ENCODE measurements around the gene GOLGA6A.

The GOLGA6A gene

DNA sequence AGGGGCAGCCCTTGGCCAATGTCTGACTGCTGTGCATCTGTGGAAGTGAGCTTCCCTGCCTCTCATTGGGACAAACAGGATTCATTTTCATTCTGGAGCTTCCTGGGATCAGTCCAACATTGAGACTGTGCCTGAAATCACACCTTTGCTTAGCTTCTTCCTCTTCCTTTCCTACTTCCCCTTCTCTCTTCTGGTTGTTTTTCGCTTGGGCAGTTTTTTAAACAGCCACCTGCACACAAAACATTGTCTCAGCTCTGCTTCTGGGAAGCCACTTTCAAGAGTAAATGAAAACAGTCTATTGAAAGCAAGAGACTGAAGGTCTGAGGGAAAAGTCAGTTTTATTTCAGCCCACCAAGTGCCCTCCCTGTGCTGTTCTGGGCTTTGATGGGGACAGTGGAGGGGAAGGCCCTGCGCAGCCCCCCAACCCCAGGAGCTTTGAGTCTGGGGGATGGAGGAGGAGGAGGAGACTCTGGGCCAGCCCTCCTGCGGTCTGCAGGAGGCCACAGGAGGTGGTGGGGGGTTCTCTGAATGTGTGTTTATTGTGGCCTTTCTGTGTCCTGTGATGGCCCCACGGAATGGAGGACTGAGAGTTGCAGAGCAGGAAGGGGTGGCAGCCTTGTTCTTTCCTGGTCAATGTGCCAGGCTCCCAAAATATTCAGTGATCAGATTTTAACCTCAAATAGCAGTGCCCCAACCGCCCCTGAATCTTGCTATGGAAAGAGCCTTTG is 40.2 kb upstream of the GOLGA6A start:
- H3K4me3 ChIP-seq (ENCODE audit: low read depth, low read length), result no peak overlapping the region
- TF ChIP-seq POLR2A (IDR thresholded peaks at IDR 0.05; ENCODE audit: extremely low read depth, insufficient read length), result no peak
- TF ChIP-seq, protein P1, sequence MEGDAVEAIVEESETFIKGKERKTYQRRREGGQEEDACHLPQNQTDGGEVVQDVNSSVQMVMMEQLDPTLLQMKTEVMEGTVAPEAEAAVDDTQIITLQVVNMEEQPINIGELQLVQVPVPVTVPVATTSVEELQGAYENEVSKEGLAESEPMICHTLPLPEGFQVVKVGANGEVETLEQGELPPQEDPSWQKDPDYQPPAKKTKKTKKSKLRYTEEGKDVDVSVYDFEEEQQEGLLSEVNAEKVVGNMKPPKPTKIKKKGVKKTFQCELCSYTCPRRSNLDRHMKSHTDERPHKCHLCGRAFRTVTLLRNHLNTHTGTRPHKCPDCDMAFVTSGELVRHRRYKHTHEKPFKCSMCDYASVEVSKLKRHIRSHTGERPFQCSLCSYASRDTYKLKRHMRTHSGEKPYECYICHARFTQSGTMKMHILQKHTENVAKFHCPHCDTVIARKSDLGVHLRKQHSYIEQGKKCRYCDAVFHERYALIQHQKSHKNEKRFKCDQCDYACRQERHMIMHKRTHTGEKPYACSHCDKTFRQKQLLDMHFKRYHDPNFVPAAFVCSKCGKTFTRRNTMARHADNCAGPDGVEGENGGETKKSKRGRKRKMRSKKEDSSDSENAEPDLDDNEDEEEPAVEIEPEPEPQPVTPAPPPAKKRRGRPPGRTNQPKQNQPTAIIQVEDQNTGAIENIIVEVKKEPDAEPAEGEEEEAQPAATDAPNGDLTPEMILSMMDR (IDR thresholded peaks at IDR 0.05; ENCODE audit: low read depth, low read length), result no peak
- TF ChIP-seq, protein P2, sequence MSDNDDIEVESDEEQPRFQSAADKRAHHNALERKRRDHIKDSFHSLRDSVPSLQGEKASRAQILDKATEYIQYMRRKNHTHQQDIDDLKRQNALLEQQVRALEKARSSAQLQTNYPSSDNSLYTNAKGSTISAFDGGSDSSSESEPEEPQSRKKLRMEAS (IDR thresholded peaks at IDR 0.05; ENCODE audit: low read depth, low read length), result no peak
- no peak for TF ChIP-seq MYC (IDR thresholded peaks at IDR 0.05; ENCODE audit: low read depth, low read length)
- no peak for DNase-seq (ENCODE audit: low read depth)

DNA sequence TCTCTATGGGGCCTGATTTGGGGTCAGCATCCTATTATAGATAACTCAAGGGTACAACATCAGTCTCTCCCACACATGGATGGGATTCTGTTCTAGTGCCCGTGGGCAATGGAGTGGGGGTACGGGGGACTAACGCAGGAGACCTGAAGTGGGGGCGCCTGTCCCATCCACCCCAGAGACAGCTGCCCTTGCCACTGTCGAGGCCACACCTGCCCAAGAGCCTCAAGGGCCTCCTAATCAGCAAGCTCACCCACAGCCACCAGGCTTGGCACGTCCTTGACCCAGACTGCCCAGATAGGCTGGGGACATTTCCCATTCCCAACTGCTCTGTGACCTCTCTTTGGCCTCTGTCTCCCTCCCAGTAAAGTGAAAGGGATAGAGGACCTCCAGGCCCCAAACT is 39.5 kb upstream of the GOLGA6A start:
- no peak for TF ChIP-seq MYC (IDR thresholded peaks at IDR 0.05; ENCODE audit: low read depth, low read length)
- TF ChIP-seq, protein P2 (IDR thresholded peaks at IDR 0.05; ENCODE audit: low read depth, low read length), result no peak
- no peak for TF ChIP-seq POLR2A (IDR thresholded peaks at IDR 0.05; ENCODE audit: extremely low read depth, insufficient read length)
- TF ChIP-seq, protein P1 (IDR thresholded peaks at IDR 0.05; ENCODE audit: low read depth, low read length), result no peak
- DNase-seq (ENCODE audit: low read depth), result no peak
- no peak overlapping the region for H3K4me3 ChIP-seq (ENCODE audit: low read depth, low read length)

DNA sequence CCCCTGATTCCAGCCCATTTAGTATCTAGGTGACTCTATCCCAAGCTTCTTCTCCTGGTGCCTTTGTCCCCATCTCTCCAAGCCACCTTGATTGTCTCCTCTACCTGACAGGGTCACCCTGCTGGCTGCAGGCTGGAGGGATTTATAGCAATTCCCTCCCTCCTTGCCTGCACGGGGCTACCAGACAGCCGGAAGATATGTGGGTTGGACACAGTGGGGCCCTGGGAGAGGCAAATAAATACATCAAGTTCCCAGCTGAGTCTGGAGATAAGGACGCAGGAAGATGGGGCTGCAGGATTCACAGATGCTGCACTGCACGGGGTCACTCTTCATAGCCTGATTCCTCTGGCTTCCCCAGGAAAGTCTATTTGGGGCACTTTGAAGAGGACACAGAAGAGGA is 38.7 kb upstream of the GOLGA6A start:
- TF ChIP-seq POLR2A (IDR thresholded peaks at IDR 0.05; ENCODE audit: extremely low read depth, insufficient read length) (no peak), MYC (IDR thresholded peaks at IDR 0.05; ENCODE audit: low read depth, low read length) (no peak)
- TF ChIP-seq, protein P1 (IDR thresholded peaks at IDR 0.05; ENCODE audit: low read depth, low read length), result no peak
- no peak overlapping the region for H3K4me3 ChIP-seq (ENCODE audit: low read depth, low read length)
- no peak for DNase-seq (ENCODE audit: low read depth)

DNA sequence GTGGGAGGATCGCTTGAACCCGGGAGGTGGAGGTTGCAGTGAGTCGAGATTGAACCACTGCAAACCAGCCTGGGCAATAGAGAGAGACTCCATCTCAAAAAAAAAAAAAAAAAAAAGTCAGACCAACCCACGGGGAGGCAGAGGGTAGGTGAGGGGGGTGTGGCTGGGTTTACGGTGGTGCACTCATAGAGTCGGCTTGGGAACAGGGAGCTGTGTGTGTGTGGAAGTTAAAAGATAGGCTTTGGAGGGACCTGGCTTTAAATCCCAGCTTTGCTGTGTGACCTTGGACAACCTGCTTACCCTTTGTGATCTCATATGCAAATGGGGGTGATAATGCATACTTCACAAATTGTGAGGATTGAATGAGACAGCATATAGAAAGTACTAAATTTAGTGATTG is 38.1 kb upstream of the GOLGA6A start:
- TF ChIP-seq, protein P1 (IDR thresholded peaks at IDR 0.05; ENCODE audit: low read depth, low read length), result no peak
- no peak for TF ChIP-seq MYC (IDR thresholded peaks at IDR 0.05; ENCODE audit: low read depth, low read length)
- TF ChIP-seq POLR2A (IDR thresholded peaks at IDR 0.05; ENCODE audit: extremely low read depth, insufficient read length), result no peak
- TF ChIP-seq, protein P2 (IDR thresholded peaks at IDR 0.05; ENCODE audit: low read depth, low read length), result no peak

DNA sequence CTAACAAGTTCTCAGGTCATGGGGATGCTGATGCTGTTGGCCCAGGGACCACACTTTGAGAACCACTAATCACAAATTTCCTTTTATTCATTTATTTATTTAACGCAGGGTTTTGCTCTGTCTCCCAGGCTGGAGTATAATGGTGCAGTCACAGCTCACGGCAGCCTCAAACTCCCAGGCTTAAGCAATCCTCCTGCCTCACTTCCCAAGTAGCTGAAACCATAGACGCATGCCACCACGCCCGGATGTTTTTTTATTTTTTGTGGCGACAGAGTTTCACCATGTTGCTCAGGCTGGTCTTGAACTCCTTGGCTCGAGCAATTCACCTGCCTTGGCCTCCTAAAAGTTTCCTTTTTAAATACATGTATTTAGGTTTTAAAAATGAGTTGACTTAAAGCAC is 27.4 kb upstream of the GOLGA6A start:
- no peak overlapping the region for H3K4me3 ChIP-seq (ENCODE audit: low read depth, low read length)
- peak; percentile 66 for DNase-seq (ENCODE audit: low read depth)
- TF ChIP-seq, protein P2 (IDR thresholded peaks at IDR 0.05; ENCODE audit: low read depth, low read length), result no peak
- TF ChIP-seq, protein P1 (IDR thresholded peaks at IDR 0.05; ENCODE audit: low read depth, low read length), result no peak
- 0 out of 2 replicates have a peak, but pooled peaks have one; percentile 14 for TF ChIP-seq MYC (IDR thresholded peaks at IDR 0.05; ENCODE audit: low read depth, low read length)
- TF ChIP-seq POLR2A (IDR thresholded peaks at IDR 0.05; ENCODE audit: extremely low read depth, insufficient read length), result no peak

More for the DNA sequence above, 38.1 kb upstream of the GOLGA6A start:
- no peak overlapping the region for H3K4me3 ChIP-seq (ENCODE audit: low read depth, low read length)
- DNase-seq (ENCODE audit: low read depth), result no peak
